NCI-H2107 treated with DMSO at 0.1 percent for 48 hours (cell line): Measurements from ENCODE around the gene PRM3.

Source experiments
- DNase-seq: peaks from one replicate; lab custom pipeline; 2025; ENCODE audit not compliant: unreplicated experiment; lab: John Stamatoyannopoulos, UW

The PRM3 gene

DNA sequence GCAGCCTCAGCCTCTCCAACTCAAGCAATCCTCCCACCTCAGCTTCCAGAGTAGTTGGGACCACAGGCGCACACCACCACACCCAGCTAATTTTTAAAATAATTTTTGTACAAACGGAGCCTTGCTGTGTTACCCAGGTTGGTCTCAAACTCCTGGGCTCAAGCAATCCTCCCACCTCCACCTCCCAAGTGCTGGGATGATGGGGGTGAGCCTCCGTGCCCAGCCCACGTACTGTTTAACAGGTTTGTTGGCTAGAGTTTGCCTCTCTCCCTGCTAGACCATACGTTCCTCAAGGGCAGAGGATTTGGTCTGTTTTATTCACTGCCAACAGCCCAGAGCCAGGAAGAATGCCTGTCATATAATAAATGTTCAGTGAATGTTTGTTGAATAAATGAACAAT, 44.0 kb downstream of the PRM3 start:
- no peak for DNase-seq

- DNase-seq: no peak
Measured at GRCh38 chr16:11225677-11226549, 47.5 kb downstream of the PRM3 start.

- DNase-seq: no peak
Measured at GRCh38 chr16:11224894-11225676, 48.3 kb downstream of the PRM3 start.

DNA sequence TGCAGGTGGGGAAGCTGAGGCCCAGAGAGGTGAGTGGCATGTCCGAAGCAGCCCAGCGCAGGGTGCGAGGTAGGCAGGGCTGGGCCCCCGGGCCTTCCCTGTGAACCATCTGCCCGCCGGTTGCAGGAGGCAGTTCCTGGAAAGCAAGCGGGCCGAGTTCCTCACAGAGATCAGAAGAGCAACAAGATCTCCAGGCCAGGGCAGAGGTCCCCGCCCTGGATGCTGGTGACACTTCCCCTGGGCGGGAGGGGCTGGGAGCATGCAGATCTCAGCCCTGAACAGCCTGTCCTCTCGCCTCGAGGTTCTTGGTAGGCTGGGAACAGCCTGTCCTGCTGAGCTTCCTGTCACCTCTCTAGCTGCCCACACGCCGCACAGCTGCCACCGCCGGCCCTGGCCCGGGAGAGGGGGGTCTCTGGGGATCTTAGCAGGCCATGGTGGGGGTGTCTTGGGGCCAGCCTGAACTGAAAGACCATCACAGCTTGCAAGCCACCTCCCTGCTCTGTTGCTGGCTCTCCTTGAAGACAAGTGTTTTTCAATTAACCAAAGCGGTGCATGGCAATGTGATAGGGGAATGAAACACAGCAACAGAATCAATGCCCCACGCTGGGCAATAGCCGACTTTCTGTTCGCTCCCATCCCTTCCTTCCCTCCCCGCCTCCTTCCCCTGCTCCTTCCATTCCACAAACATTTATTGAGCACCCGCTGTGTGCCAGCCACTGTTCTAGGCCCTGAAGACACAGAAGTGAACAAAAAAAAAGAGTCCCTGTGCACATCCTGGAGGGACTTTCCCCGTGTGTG, 49.1 kb downstream of the PRM3 start:
- DNase-seq: no peak
